AG04450 (cell line): ENCODE results near the gene TTLL11. TPM values are rescaled to one million over a fixed set of nuclear protein-coding genes. Genes with fewer than 3 reads are reported as not detected.

Source experiments
- CTCF ChIA-PET: fragments of 300-600, 350-600 bp; formaldehyde crosslinking; extraction: SDS; loops from one replicate; lab custom pipeline; 2022; ENCODE audit warnings: antibody characterized with exemption, inconsistent platforms; lab: Charles Lee
- POLR2A ChIA-PET: fragments of 350-600 bp; formaldehyde crosslinking; extraction: SDS; loops from one replicate; lab custom pipeline; 2021; ENCODE audit warnings: antibody characterized with exemption, inconsistent platforms; lab: Yijun Ruan, JAX
- DNase-seq: peaks from one replicate; pipeline ENCODE4 v3.0.0-alpha.2; 2011; ENCODE audit warnings: low read depth, low spot score
- H3K27ac ChIP-seq: one replicate; pipeline ENCODE4 v1.5.1; 2012; ENCODE audit warnings: low read depth, low read length, control low read depth
- H3K27me3 ChIP-seq: one replicate; pipeline ENCODE4 v1.6.0; 2012; ENCODE audit warnings: low read length; ENCODE audit not compliant: control insufficient read depth, insufficient read depth
- H3K4me3 ChIP-seq: 2 replicates; pipeline ENCODE4 v1.5.1; 2011; ENCODE audit warnings: mild to moderate bottlenecking, low read depth, low read length, control low read depth
- H3K9me3 ChIP-seq: 2 replicates; pipeline ENCODE4 v1.5.1; 2012; ENCODE audit warnings: low read length; ENCODE audit not compliant: control insufficient read depth, insufficient read depth
- CTCF ChIP-seq: IDR thresholded peaks from 2 replicates; pipeline ENCODE4 v1.5.1; 2011; ENCODE audit warnings: low read depth, low read length, control low read depth, inconsistent platforms
- polyA plus RNA-seq: library from polyadenylated mRNA; depleted of rRNA; stranded (reverse); fragments of >200 nt; gene quantifications from 2 replicates; pipeline ENCODE4 v1.2.3, GENCODE V29; 2011

Gene TTLL11
- polyA plus RNA-seq, 1 experiment, result 4.6 TPM

DNA sequence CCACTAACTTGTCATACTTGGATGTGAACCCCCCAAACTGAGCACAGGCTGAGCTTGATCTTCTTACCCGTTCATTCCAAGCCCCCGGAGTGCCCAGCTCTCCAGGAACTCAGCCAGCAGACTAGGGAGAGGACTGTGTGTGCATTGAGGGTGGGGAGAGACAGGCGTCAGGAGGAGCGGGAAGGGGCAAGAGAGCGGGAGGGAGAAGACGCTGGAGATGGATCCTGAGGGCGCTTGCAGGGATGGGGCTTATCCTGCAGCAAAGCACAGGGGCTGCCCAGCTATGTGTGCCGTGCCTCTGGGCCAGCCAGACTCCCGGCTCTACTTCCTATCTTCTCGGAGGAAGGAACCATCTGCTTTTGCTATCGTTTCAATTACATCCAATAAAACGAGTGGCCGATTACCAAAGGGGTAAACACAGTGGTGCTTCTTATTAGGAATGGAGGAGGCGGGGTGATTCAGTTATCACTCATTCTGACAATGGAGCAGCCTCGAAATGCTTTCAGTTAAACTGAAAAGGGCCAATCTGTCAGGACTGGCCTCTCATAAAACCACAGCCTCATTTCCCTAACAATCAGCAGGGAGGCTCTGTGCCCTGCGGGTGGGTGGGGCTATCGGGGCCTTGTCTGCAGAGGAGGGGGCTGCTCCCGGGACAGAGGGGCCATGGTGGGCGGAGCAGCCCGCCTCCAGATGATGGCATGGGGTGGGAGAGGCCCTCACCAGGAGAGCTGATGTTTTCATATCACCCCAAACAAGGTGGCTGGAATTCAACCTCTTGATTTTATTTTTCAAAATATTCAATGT lies 273.5 kb downstream of the TTLL11 start:
- Histone ChIP-seq H3K9me3 (no peaks in the 10 kb centered on the region), H3K4me3 (peak overlapping the region; percentile 29), H3K27me3 (peaks cover 2% of the 10 kb centered on the region), H3K27ac (no peak overlapping the region)
- CTCF ChIA-PET, result no interaction called here
- TF ChIP-seq CTCF, result no peak
- POLR2A ChIA-PET, result no interaction called here
- DNase-seq, result no peak

- Histone ChIP-seq H3K27me3 (peaks cover 2% of the 10 kb centered on the region), H3K9me3 (no peaks in the 10 kb centered on the region), H3K4me3 (no peak overlapping the region), H3K27ac (no peak overlapping the region)
- no peak for TF ChIP-seq CTCF
- CTCF ChIA-PET, result no interaction called here
- POLR2A ChIA-PET, result no interaction called here
- DNase-seq, result no peak
Observed at GRCh38 chr9:121818841-121819427, 274.2 kb downstream of the TTLL11 start.

- no peak overlapping the region for H3K4me3 ChIP-seq
- no peak for TF ChIP-seq CTCF
- DNase-seq, result no peak
- no peaks in the 10 kb centered on the region for H3K9me3 ChIP-seq
- H3K27ac ChIP-seq, result no peak overlapping the region
- ChIA-PET CTCF (no interaction called here), POLR2A (no interaction called here)
- H3K27me3 ChIP-seq, result peaks cover 2% of the 10 kb centered on the region
Observed at GRCh38 chr9:121818016-121818661, 275.0 kb downstream of the TTLL11 start.

GRCh38 chr9:121817476-121817875 lies 275.6 kb downstream of the TTLL11 start:
- no peak overlapping the region for H3K4me3 ChIP-seq
- POLR2A ChIA-PET, result no interaction called here
- H3K9me3 ChIP-seq, result no peaks in the 10 kb centered on the region
- CTCF ChIA-PET, result interaction anchor here (0.6 kb wide), 1 partner anchor 37 kb away, joined by 3 read pairs; no protein-coding TSS in a partner anchor
- DNase-seq, result no peak
- no peak for TF ChIP-seq CTCF
- H3K27me3 ChIP-seq, result peaks cover 5% of the 10 kb centered on the region
- no peak overlapping the region for H3K27ac ChIP-seq
